Stimulated activated CD4-positive, alpha-beta T cell treated with anti-CD3 and anti-CD28 coated beads, Interleukin-4, amount 100 ng/mL, for 48 hours (primary cell): Measurements from ENCODE around the gene FLII.

ENCODE experiments used
- DNase-seq, 2 donors: peaks; one replicate each; pipeline ENCODE4 v3.0.0-alpha.2; 2020; ENCODE audit warnings: low read depth in 2 of 2

Gene FLII

GRCh38 chr17:18245038-18245776 is 13.3 kb downstream of the FLII start:
- no peak for DNase-seq

GRCh38 chr17:18241229-18241871 is 17.2 kb downstream of the FLII start:
- DNase-seq: no peak

DNA sequence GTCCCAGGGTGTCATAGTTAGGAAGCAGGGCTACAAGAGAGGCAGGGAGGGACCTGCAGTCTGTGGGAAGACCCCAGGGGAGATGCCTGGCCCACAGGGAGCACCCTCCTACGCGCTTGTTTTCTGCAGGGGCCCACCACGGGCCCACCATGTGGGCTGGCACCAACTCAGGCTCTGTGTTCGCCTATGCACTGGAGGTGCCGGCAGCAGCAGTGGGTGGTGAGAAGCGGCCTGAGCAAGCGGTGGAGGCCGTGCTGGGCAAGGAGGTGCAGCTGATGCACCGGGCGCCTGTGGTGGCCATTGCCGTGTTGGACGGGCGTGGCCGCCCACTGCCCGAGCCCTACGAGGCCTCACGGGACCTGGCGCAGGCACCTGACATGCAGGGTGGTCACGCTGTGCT is 18.1 kb downstream of the FLII start:
- DNase-seq: no peak

DNA sequence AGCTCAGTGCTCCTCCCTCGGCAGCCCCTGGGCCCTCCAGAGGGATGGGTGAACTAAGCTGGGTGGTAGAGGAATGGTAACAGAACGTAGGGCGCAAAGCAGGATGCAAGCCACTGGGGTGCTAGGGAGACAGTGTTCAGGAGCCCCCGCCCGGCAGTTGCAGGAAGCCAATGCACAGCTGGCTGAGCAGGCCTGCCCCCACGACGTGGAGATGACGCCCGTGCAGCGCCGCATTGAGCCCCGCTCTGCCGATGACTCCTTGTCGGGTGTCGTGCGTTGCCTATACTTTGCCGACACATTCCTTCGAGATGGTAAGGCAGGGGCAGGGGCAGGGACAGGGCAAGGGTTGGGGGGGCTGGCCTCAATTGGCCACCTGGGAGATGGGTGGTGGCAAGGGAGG is 20.2 kb downstream of the FLII start:
- DNase-seq: no peak

GRCh38 chr17:18237461-18237860 is 21.1 kb downstream of the FLII start:
- no peak for DNase-seq

GRCh38 chr17:18236494-18236893 is 22.0 kb downstream of the FLII start:
- no peak for DNase-seq

DNA sequence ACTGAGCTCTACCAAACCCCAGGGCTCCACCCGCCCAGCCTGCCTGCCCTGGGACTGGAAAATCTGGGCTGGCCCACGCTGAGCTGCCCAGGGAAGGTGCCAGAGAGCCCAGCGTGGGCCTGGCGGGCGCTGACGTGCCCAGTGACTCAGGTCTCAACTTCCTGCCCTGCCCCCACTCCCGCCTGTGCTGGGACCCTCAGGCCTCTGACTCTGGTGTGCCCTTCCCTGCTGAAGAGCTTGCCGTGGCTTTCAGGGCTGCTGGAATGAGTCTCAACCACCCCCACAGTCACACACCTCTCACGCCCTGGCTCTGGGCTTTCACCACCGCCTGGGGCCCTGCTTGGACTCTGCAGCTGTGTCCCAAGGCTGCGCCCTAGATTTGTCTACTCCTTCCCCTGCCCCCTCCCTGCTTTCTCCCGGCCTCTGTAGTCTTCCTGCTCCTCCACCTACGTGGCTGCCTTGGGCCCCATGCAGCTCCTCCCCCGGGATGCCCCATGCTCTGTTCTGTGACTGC is 22.7 kb downstream of the FLII start:
- DNase-seq: peak in 1 of 2 donors; percentile 30

GRCh38 chr17:18234853-18235380 is 23.6 kb downstream of the FLII start:
- no peak for DNase-seq

DNA sequence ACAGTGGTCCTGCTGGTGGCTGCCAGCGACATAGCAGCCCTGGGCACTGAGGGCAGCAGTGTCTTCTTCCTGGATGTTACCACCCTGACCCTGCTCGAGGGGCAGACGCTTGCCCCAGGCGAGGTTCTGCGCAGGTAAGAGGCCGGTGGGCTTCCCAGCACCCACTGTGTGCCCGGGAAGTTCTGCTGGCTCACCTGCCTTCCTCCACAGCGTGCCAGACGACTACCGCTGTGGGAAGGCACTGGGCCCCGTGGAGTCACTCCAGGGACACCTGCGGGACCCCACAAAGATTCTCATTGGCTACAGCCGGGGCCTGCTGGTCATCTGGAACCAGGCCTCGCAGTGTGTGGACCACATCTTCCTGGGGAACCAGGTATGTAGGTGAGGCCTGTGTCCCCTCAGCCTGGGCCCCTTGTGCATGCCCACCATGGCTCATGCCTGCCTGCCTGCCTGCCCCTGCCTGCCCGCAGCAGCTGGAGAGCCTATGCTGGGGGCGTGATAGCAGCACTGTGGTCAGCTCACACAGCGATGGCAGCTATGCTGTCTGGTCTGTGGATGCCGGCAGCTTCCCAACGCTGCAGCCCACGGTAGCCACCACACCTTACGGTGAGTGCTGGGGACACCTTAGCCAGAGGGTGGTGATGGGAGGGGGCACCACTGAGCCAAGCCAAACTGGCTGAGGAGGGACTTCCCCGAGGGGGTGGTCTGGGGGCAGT is 24.6 kb downstream of the FLII start:
- DNase-seq: no peak

DNA sequence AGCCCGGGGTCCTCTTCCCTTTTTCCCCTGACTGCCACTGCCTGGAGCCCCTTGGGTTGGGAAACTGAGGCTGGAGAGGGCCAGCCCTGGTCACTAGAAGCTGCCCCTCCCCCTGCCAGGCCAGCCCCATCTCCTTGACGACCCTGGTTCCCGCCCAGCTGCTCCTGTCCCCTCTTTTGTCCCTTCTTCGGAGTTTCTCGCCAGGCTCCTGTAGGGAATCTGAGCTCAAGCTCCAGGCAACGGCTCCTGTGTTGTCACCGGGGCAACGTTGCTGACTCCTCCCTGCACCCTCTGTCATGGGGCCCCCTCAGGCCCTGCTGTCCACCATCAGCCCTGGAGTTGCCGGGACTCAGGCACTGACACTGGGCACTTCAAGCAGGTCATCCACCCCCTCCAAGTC is 27.4 kb downstream of the FLII start:
- no peak for DNase-seq

- DNase-seq: no peak
These were observed 28.0 kb downstream of the FLII start for GRCh38 chr17:18230288-18231141.

DNA sequence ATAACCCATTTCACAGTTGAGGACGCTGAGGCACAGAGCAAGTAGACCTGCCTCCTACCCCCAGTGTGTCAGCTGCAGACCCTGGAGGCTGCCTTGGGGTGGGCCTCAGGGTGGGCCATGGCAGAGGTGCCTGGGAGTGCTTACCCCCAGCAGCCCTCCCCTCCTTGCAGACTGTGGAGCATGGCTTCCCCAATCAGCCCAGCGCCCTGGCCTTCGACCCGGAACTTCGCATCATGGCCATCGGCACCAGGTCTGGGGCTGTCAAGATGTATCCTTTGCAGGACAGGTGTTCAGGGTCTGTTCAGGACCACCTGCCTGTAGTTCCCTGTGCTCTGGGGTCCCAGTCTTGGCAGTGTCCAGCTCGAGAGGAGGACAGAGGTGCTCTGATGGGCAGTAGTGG is 28.8 kb downstream of the FLII start:
- DNase-seq: no peak

DNA sequence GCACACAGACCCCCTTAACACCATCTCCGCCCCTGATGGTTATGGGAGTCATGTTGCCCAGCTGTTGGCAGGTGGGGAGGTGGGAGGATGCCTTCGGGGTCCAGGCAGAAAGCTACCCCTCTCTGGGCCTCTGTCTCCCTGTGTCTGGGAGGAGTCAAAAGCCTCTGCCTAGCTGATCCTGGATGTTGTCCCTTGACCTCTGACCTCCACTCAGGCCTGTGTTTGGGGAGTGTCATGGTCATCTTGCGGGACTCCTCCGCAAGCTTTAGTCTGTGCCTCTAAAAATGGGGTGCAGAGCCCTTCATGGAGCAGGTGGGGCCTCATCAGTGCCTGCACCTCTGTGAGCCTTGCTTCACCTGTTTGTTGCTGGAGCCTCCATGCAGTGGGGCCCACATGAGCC is 29.3 kb downstream of the FLII start:
- DNase-seq: no peak

DNA sequence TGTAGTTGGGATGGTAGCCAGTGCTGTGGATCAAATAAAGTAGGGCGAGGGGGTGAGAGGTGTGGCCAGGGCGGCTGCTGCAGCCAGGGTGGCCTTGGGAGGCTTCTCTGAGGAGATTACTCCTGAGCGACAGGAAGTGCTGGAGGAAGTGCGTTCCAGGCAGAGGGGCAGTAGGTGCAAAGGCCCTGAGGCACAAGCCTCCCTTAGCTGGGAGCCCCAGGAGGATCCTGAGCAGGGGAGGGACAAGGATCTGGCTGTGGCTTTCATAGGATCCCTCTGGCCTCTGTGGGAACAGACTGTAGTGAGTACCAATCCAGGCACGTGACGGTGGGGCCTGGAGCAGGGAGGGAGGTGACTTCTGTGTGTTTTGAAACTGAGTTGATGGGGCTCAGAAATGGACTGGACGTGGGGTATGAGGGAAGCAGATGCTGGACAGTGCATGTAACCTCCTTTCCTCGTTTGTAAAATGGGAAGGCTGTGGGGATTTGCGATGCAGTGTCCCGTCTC is 30.3 kb downstream of the FLII start:
- DNase-seq: no peak

DNA sequence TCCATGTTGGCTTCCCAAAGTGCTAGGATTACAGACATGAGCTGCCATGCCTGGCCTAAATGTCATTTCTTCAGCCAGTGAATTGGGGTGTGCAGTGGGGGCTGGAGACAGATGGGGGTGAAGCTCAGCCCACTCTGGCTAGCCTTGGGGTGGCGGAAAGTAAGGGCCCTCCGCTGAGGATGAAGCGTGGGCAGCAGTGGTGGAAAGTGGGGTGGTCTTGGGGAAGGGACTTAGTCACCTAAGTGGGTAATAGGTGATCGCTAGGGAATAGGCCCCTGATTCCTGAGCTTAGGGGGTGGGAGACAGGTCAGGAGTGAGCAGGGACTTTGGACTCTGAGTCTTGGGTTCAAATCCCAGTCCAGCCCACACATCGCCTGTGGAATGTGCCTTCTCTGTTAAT is 30.9 kb downstream of the FLII start:
- DNase-seq: no peak

- no peak for DNase-seq
These were observed 32.1 kb downstream of the FLII start for GRCh38 chr17:18226284-18226945.

DNA sequence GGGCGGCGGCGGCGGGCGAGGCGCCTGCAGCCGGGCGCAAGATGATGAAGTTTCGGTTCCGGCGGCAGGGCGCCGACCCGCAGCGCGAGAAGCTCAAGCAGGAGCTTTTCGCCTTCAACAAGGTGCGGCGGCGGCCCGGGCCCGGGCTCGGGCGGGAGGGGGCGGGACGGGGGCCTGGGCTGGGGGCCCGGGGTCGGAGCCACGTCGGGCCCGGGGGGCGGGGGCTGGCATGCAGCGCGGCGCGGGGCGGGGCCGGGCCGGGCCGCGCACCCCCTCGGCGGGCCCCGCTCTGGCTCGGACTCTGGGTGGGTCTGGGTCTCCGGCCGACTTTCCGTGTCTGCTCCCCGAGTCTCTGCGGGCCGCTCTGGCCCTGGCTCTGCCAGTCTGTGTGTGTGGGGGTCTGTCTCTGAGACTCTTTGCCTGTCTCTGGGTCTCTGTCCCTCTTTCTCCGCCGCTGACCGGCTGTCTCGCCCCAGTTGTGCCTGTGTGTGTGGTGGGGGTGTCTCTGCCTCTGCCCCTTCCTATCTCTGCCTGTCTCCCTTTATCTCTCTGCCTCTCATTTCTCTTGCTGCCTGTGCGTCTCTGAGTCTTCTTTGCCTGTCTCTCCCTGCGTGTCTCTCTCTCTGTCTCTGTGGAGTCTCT is 32.8 kb downstream of the FLII start:
- no peak for DNase-seq

GRCh38 chr17:18225121-18225641 is 33.4 kb downstream of the FLII start, which contains the start of gene LLGL1:
Gene LLGL1, plus strand, starts transcription at chr17:18225635. Its CDS starts 48 bp downstream, at chr17:18225683.
- peak; percentile 96 to 97 for DNase-seq

DNA sequence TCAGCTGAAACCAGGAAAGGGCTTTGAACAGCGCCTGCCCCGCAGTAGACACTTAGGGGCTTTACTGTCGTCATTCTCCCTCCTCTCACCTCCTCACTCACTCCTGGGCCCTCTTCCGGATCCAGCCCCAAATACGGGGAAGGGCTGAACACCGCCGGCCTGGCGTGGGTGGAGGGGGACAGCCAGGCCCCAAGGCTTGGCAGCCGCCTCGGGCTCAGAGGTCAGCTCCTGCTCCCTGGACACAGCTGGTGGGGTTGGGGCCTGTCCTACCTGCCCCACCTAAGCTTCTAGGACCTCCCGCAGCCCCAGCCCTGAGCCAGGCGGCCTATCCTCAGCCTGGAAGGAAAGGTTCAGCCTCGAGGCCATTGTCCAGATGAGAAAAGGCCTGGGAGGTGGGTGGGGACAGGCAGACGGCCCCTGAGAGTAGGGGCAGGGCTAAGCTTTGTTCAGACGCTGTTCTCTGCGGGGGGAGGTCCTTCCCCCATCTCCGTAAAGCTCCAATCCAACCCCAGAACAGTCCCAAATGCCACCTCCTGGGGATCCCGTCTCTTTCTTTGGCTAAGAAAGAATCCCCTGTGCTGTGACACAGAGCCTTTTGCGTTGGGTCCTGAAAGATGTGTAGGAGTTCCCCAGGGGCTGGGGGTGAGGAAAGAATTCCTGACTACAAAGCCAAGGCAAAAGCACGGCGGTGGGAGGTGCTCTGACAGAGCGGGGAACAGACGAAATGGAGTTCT is 34.0 kb downstream of the FLII start:
- DNase-seq: no peak
